Measurements from ENCODE around the gene TMEM26.

TMEM26 gene

DNA sequence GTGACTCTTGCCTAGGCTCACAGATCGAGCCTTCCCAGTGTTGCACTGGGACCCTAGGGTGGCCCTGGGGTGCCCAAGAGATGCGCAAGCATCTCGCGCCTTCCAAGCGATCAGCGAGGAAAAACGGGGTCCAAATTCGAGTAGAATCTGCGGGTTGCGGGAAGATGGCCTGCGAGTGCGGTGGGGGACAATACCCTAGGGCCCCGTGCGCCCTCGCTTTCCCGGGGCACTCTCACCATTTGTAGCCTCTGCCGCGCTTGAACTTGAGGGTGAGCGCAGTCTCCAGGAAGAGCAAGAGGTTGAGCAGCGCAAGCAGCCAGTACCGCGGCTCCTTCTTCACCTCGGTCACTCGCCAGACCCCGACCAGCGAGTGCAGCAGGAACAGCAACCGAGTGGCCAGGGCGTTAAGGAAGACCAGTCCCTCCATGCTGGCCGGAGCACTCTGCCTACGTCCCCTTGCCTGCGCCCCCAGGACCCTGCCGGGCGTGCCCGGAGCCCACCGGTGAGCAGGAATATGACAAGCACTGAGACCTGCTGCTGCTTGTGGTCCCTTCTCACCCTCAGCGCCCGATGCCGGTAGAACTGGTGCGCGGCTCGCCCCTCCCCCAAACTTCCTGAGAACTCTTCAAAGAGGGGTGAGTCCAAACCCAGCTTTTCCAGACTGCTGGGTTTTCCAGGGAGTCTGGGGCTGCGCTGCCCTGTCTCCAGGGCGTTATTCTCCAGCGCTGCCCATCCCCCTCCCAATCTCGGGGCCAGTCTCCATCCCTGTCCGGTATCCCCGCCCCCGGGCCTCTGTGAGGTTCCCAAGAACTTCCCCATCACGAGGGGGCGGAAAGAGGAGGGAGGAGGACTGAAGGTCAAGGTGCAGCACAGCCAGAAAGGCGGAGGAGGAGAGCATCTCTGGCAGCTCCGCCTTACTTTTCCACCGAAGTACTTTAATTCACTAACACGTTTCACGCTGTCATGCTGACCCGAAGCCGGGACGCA is at the start of gene TMEM26:
TMEM26 (minus strand) TSS at position 727 of the 987 bp plus-strand sequence; CDS start at position 427, 300 bp downstream.
- no peak for DNase-seq (ENCODE audit: low read depth, low spot score)
- H3K27ac ChIP-seq, result no peak within 1 kb of the TSS

DNA sequence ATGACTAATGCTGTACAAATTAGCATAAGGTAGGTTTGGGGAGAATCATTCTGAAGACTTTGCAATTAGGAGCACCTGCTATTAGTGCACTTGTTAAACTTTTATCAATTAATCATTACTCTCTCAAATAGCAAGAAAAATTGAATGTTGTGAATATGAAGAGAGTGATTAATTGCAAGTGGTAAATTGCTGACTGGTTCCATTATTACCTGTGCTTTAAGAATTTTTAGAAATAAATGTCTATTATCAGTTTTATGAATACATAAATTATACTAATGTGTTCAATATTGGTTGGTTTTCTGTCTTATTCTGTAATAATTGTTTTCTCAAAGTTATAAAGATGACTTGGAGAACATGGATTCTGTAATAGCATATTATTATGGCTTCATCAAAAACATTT is 47.3 kb upstream of the TMEM26 start:
- H3K27ac ChIP-seq, result no peak overlapping the region

DNA sequence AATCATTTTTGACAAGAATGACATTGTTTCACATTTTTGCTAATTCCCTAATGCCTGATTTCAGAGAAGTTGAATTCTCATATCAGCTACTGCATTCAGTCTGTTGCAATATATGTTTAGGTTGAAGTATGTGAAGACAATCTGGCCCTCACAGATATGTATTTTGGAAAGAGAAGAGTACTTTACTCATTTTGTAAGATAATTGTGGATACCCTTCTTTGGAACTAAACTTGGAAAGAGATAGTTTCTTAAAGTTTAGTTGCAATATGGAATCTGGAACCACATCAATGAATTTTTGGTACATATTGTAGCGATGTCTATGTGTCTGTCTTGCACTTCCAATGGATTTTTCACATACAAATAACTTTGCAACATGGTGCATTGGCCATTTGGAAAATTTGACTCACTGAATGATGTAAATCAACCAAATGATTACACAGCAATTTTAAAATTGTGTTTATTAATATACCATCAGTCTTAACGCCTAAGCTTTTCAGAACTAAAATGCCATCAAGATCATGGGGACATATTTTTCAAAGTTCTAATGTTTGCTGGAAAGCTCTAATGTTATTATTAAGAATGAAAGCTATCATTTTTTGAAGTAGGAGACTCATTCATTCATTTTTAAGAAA is 39.3 kb upstream of the TMEM26 start:
- H3K27ac ChIP-seq, result no peak overlapping the region
- no peak for DNase-seq (ENCODE audit: low read depth, low spot score)

More for the DNA sequence above, 47.3 kb upstream of the TMEM26 start:
- DNase-seq (ENCODE audit: low read depth, low spot score), result no peak

DNA sequence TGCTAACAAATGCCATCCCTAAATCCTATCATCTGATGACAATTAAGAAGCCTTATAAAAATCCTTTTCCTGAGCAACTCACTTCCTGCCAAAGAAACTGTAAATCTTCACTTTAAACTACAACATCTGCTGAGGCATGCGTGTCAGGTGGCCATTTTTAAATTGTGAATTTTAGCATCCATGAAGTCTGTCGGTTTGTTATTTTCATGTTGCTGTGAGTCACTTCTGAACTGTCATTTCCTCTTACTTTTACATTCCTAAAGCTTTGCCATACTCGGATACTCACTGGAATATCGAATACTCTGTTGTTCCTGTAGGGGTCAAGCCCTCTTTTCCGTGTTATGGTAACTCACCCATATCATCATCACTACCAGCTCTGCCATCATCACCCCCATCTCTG is 34.3 kb upstream of the TMEM26 start:
- DNase-seq (ENCODE audit: low read depth, low spot score), result no peak
- H3K27ac ChIP-seq, result no peak overlapping the region

GRCh38 chr10:61486738-61487396 is 33.7 kb upstream of the TMEM26 start:
- no peak overlapping the region for H3K27ac ChIP-seq
- no peak for DNase-seq (ENCODE audit: low read depth, low spot score)

DNA sequence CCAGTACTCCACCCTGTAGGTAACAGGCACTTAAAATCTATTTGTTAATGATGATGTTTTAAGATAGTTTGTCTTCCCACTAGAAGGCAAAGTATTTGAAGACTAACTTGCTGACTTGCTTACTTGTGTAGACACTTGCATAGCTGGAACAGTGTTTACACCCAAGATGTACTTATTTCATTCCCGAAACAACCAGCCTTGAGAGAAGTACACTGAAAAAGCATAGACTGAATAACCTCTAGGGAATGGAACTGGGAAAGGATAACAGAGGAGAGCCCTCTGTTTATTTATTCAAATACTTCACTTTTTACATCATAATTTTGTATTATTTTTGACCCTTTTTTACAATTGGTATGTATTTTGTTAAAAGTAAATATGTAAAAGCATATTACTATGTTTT is 33.1 kb upstream of the TMEM26 start:
- no peak for DNase-seq (ENCODE audit: low read depth, low spot score)
- no peak overlapping the region for H3K27ac ChIP-seq

DNA sequence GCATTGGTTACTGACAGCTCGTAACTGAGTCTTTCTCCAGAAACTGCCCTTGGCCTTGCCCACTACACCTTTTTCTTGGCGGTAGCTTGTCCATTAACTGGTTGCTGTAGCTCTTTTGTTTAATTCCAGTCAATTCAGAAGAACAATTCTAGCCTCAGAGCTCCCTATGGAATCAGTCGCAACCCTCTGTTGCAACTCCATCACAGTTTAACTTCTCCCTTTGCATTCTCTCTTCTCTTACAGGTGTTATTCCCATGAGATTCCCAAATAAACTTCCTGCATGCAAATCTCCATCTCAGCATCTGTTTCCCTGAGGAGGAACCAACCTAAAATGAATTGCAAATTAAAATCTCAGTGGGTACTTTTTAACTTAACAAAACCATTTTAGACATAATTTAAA is 28.4 kb upstream of the TMEM26 start:
- no peak overlapping the region for H3K27ac ChIP-seq

DNA sequence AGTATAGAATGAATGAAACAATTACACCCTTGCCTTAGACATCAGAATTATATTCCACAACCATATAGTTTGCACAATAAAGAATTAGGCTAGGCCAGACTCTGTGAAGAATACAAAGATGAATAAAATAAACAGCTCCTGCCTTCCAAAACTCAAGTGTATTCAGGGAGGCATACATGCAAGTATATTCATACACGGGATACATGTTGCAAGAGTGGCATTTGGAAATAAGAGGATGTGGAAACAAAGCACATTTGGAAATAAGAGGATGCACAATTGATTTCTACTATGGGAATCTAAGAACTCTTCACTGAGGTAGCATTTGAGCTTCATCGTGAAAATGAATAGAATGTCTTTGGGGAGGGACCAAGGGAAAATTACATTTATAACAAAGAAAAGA is 27.0 kb upstream of the TMEM26 start:
- H3K27ac ChIP-seq, result no peak overlapping the region
- no peak for DNase-seq (ENCODE audit: low read depth, low spot score)

More for the DNA sequence above, 28.4 kb upstream of the TMEM26 start:
- no peak for DNase-seq (ENCODE audit: low read depth, low spot score)

DNA sequence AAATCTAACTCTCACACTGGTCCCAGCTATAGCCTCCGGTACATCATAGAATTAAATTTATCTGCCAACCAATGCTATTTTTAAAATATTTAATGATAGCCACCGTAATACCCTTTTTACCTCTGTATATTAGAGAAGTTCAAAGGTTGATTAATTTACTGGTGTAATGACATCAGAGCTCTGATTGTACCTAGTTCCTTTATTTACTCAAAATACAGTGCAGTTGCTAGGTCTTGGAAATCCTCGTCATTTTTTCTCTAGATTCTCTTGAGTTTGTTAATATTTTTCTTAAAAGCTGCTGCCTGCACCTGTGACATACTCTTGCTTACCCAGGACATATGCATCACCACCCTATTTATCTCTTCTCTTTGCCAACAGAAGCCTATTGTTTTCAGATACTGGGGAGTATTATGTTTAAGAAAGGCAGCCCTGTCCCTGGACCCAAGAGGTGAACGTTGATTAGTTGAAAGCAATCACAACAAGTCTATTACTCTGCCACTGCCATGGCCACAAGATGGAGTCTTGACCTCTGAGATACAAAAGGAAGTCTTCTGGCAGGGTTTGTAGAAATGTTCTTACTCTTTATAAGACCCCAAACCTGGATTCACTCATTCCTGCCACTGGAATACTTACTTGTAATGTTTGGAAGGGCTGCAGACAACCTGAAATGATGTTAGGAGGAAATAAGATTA is 25.6 kb upstream of the TMEM26 start:
- DNase-seq (ENCODE audit: low read depth, low spot score), result no peak
- H3K27ac ChIP-seq, result no peak overlapping the region

DNA sequence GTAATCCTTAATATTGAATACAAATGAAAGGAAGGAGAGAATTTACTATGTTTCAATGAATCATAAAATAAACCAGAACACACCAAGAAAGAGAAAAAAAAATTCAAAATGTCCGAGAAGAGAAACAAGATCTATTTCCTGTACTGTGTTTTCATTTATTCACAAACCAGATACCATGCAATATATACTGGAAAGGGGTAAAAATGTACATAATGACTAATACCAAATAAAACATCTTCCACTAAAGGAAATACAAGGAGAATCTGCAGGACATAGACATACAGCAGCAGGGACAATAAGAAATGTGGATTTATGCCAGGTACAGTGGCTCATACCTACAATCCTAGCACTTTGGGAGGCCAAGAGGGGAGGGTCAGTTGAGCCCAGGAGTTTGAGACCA is 24.3 kb upstream of the TMEM26 start:
- no peak for DNase-seq (ENCODE audit: low read depth, low spot score)
- H3K27ac ChIP-seq, result no peak overlapping the region

DNA sequence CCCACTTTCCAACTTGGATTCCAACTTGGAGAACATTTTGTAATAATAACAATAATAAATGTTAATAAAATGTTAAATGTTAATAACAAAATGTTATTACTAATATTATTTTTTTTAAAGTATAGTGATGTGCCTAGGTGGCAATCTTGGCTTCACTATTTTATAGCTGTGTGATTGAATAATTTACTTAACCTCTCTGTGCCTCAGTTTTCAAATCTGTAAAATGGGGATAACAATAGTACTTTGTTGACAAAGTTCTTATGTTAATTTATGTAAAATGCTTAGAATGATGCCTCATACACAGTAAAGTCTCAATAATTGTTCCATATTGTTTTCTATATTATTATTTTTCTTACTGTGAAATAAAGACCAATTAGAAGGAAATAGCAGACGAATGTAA is 23.3 kb upstream of the TMEM26 start:
- no peak for DNase-seq (ENCODE audit: low read depth, low spot score)
- H3K27ac ChIP-seq, result no peak overlapping the region

- DNase-seq (ENCODE audit: low read depth, low spot score), result no peak
- H3K27ac ChIP-seq, result no peak overlapping the region
These were observed 22.3 kb upstream of the TMEM26 start for GRCh38 chr10:61475449-61475873.

DNA sequence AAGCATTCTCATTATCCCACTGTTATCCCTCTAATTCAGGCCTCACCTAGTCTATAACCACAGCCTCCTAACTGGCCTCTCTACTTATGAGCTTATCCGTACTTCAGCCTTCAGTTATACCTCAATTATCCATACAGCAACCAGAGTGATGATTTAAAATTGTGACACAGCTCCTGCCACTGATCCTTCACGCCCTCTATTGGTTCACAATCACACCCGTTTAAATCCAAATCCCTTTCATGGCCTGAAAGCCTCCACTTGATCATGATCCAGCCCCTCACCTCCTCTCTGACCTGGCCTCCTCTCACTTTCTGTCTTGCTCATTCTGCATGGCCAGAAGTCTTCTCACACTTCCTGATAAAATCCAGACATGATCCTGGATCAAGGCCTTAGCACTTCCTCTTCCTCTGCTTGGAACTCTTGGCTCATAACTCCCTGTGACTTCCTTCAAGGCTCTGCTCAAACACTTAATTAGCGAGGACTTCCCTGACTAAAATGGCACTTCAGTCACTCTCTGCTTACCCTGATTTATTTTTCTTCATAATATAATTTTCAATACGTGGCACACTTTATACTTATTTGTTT is 19.0 kb upstream of the TMEM26 start:
- no peak overlapping the region for H3K27ac ChIP-seq
- no peak for DNase-seq (ENCODE audit: low read depth, low spot score)

DNA sequence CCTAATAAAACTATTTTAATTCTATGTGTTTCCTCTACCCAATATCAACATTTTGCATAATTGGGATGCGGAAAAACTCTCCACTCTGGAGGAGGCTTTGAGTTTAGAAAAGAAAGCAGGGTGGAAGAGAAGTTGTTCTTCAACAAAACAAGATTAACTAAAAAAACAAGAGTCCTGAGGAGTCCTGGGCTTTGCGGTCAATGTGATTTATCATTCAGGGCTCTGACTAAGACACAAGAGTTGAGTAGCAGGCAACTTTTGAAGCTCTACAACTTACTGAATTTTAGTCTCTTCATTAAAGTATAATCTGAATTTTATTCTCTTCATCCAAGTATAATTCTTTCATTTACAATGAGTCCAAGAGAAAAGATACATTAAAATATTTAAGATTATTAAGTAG is 18.3 kb upstream of the TMEM26 start:
- no peak for DNase-seq (ENCODE audit: low read depth, low spot score)
- no peak overlapping the region for H3K27ac ChIP-seq

DNA sequence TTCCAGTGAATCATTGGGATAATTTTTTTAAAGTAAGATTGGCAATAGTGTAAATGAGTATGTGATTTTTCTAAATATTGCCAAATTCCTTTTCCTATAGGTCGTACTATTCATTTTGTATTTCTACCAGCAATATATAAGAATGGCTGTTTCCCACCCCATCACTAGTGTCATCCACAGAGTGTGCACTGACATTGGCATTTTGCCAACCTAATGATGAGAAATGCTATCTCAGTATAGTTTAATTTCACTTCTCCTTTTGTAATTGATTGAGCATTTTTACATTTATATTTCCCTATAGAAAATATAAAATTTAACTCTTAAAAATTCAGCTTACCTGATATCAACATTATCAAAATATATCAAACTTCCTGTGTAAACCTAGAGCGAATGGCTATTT is 17.6 kb upstream of the TMEM26 start:
- no peak for DNase-seq (ENCODE audit: low read depth, low spot score)

GRCh38 chr10:61465901-61466632 is 12.9 kb upstream of the TMEM26 start:
- H3K27ac ChIP-seq, result no peak overlapping the region
- no peak for DNase-seq (ENCODE audit: low read depth, low spot score)

More for the DNA sequence above, 17.6 kb upstream of the TMEM26 start:
- no peak overlapping the region for H3K27ac ChIP-seq

DNA sequence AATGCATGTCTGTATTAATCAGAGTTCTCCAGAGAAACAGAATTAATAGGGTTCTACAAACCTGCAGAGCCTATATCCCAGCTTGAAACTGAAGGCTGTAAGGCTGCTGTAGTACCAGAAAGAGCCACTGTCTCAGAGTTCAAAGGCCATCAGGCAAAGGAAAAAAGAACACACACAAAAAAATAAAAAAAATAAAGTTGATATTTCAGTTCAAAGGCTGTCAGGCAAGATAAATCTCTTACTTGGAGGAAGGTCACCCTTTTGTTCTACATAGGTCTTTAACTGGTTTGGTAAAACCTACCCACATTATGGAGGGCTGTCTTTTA is 12.0 kb upstream of the TMEM26 start:
- no peak overlapping the region for H3K27ac ChIP-seq
- no peak for DNase-seq (ENCODE audit: low read depth, low spot score)

- peak; percentile 41 for DNase-seq (ENCODE audit: low read depth, low spot score)
- no peak overlapping the region for H3K27ac ChIP-seq
These were observed 11.4 kb upstream of the TMEM26 start for GRCh38 chr10:61464461-61465170.
